Embryonic facial prominence (tissue), 1 donor: Measurements from ENCODE around the gene AXL.
A peak's percentile ranks its signal among the peaks of the same experiment; 100 is the strongest.
"Not testable (repeated sequence)": the region's sequence is repeated elsewhere in the genome, so short reads cannot be mapped to it uniquely, and the experiment has no call there.

Experiments
- DNase-seq: peaks from one replicate; pipeline ENCODE4 v3.0.0-alpha.2; 2016; ENCODE audit errors: extremely low spot score

Gene AXL

DNA sequence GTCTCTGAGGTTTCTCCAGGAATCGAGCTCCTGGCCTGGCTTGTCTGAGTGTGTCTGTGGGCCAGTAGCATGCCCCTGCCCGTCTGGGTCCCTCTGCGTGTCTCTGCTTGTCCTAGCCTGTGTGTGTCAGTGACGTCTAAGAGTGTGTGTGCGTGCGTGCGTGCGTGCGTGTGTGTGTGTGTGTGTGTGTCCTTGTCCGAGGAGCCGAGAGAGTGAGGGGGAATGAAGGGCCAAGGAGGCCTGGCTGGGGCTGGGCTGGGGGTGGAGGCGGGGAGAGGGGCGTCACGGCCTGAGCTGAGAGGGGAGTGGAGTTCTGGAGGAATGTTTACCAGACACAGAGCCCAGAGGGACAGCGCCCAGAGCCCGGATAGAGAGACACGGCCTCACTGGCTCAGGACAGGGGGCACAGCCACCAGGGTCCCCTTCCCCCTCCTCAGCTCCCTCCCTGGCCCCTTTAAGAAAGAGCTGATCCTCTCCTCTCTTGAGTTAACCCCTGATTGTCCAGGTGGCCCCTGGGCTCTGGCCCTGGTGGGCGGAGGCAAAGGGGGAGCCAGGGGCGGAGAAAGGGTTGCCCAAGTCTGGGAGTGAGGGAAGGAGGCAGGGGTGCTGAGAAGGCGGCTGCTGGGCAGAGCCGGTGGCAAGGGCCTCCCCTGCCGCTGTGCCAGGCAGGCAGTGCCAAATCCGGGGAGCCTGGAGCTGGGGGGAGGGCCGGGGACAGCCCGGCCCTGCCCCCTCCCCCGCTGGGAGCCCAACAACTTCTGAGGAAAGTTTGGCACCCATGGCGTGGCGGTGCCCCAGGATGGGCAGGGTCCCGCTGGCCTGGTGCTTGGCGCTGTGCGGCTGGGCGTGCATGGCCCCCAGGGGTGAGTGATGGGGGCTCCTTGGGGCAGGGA lies at the start of gene AXL:
Gene AXL, plus strand, starts transcription at position 609 of the 893 bp plus-strand sequence. Its CDS starts 170 bp downstream, at position 779.
- peak; percentile 55 for DNase-seq

DNA sequence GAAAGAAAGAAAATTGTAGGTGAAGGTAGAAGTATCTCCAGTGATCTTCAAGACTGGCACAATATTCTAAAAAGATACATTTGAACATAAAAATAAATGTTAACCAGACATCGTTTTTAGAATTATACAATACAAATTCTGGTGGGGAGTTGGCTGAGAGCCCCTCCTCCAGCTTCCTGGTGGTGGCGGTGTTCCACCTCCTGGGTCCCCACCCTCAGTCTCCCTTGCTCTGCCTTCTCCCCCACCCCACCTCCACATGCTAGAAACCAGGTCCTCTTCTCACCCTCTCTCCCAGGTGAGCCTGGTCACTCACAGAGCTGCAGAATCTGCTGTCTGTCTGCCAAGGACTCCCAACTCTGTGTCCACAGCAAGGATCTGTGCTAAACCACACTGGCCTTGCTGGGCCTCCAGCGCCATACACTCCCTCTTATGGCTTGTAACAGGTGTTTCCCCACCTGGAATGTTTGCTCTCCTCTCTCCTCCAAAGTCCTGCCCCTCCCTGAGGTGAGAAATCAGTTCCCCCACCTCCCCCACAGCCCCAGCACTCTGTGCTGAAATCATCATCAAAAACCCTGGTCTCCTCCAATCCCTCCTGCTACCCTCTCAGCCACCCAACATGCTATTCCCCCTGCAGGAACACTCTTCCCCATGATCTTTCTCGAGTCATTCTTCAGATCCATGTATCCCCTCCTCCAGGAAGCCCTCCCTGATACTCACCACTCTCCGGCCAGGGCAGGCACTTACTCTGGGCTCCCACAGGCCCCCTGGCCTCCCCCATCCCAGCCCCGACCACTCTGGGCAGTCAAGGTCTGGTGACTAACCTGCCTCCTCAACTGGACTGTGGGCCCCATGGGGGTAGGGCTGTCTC lies 46.5 kb upstream of the AXL start:
- no peak for DNase-seq

DNA sequence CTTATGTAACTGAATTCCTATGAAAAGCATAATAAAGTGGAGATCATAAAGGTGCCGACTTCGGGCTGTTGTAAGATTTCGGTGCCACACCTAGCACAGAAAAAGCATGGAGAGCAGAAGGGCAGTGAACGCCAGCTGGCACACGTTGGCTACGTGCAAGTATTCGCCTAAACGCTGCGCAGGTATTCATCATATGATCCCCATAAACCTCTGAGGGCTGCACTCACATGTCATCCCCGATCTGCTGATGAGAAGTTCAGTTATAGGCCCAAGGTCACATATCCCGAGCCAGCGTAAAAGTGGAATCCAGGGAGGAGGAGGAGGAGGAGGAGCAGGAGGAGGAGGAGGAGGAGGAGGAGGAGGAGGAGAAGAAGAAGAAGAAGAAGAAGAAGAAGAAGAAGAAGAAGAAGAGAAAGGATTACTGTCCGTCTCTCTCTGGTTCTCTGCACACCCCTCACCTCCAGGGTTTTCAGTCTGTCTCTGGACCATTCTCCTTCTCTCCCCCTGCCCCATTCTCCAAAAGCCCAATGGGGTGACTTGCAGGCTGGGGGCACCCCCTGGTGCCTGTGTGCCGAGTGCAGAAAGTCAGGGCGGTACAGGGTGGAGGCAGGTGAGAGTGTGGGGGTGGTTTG lies 44.6 kb upstream of the AXL start:
- DNase-seq, result no peak

DNA sequence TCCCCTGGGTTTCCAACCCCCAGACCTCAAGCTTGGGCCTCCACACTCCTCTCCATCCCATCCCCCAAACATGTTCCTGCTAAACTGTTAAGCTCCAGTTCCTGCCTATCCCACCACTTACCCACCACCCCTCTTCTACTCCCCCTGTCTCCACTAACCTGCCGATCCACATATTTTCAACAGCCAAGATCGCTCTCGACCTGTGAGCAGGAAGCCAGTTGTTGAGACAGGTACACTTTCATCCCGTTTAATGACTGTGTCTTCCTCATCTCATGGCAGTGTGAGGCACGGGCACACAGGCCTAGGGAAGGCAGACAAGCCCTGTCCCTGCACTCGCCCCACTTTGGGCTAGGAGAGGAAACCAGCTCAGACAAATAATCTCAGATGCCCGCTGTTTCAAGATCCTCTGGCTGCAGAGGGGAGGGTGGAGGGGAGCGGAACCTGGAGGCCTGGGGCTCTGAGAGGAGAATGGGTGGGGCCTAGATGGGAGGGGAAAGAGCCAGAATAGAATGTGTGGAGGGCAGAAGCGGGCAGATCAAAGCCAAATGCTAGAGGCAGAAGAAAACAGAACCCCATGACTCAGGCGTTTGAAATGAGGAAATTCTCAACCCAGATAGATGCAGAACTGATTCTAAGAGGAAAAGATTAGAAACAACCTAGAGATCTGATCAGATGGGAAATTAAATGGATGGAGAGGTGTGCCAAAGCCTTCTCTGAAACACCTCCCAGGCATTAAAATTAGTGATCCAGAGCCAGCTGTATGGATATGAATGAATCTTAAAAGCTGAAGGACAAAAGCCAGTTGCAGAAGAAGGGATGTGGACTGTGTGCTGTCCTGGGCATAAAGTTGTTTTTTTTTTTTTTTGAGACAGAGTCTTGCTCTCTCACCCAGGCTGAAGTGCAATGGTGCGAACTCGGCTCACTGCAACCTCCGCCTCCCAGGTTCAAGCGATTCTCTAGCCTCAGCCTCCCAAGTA lies 42.9 kb upstream of the AXL start:
- peak; percentile 49 for DNase-seq

DNA sequence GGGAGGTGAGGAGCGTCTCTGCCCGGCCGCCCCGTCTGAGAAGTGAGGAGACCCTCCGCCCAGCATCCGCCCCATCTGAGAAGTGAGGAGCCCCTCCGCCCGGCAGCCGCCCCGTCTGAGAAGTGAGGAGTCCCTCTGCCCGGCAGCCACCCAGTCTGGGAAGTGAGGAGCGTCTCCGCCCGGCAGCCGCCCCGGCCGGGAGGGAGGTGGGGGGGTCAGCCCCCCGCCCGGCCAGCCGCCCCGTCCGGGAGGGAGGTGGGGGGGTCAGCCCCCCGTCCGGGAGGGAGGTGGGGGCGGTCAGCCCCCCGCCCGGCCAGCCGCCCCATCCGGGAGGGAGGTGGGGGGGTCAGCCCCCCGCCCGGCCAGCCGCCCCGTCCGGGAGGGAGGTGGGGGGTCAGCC lies 38.9 kb upstream of the AXL start:
- DNase-seq, result not testable (repeated sequence)

DNA sequence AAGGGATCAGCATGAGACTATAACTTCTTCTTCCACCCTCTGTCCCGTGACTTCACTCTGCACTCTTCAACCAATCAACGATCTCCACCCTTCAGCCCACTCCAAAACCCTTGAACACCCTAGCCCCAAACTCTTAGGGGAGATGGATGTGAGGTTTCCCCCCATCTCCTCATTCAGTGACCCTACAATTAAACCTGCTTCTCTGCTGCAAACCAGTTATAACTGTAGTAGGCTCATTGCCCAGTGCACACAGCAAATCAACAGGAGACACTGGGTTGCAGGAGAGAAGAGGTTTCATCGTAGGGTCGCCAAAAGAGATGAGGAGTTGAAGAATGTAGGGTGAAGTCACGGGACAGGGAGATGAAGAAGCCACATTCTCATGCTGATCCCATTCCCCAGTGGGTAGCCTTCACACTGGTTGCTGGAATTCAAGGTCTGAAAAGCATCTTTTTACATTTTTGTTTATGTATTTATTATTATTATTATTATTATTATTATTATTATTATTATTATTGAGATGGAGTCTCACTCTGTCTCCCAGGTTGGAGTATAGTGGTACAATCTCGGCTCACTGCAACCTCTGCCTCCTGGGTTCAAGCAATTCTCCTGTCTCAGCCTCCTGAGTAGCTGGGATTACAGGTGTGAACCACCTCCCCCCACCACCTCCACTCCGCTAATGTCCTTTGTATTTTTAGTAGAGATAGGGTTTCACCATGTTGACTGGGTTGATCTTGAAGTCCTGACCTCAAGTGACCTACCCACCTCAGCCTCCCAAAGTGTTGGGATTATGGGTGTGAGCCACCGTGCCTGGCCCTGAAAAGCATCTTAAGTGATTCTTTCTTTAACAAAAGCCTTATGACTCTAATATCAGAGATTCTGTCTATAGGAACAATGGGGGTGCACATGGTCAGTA lies 31.8 kb upstream of the AXL start:
- DNase-seq, result no peak

DNA sequence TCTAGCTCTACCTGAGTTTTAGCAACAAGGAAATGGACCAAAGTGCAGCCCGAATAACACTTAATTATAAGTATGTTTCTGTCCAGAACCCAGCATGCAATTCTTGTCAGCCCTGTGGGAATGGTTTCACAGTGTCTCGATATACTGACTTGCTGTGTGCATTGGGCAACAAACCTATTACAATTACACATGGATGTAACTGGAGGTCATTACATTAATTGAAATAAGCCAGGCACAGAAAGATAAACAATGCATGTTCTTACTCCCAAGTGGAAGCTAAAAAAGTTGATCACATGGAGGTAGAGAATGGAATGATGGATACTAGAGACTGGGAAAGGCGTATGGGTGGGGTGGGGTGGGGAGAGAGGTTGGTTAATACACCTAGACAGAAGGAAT lies 31.1 kb upstream of the AXL start:
- no peak for DNase-seq

DNA sequence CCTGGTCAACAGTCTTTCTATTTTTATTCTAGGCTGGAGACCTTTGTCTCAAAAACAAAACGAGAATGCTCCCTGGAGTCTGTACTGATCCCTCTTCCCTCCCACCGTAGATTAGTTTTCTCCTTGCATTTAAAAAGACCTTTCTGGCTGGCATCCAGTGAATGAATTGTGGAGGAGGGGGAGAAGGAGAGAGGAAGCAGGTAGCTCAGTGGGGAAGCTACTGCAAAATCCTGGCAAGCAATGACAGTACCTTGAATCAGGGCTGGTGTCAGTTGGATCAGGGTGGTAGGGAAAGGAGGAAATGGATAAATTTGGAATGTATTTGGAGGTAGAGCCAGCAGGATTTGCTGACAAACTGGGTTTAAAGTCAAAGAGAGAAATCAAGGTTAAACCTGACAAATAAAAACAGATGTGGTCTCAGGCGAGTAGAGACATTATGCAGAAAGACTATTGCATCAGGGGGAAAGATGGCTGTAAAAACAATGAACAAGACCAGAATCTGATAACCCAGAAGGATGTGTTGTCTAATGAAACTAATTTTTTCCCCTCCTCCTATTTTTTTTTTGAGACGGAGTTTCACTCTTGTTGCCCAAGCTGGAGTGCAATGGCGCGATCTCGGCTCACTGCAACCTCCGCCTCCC lies 29.5 kb upstream of the AXL start:
- no peak for DNase-seq

DNA sequence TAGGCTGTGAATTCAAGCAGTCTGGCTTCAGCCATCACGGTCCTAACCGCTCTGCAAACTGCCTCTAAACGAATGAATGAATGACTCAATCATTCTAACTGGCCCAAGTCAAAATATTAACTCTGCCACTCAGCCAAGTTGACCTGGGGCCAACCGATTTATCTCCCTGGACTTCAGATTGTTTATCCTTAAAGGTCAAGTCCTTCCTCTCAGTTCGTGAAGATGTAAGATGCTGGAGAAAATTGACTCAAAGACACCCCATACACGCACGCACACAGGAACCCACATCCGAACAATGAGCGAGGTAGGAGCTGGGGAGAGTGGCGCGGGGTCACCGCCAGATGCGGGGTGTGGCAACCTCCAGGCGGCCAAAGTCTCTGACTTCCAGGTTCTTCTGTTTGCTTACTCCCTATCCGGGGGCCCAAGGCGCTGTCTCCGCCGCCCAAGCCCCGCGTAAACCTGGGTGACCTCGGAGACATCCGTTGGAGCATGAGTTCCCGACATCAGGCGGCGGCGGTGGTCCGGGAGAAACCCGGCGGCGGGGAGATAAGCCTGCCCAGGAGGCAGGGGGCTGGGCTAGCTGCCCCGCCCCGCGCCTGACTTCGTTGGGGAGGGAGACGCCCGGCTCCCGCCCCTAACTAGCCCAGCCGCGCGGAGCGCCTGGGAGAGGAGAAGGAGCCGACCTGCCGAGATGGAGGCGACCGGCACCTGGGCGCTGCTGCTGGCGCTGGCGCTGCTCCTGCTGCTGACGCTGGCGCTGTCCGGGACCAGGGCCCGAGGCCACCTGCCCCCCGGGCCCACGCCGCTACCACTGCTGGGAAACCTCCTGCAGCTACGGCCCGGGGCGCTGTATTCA lies 26.2 kb upstream of the AXL start, which contains the start of gene CYP2S1:
Gene CYP2S1, plus strand, starts transcription at position 646 of the 856 bp plus-strand sequence. Its CDS starts 46 bp downstream, at position 692.
- no peak for DNase-seq

DNA sequence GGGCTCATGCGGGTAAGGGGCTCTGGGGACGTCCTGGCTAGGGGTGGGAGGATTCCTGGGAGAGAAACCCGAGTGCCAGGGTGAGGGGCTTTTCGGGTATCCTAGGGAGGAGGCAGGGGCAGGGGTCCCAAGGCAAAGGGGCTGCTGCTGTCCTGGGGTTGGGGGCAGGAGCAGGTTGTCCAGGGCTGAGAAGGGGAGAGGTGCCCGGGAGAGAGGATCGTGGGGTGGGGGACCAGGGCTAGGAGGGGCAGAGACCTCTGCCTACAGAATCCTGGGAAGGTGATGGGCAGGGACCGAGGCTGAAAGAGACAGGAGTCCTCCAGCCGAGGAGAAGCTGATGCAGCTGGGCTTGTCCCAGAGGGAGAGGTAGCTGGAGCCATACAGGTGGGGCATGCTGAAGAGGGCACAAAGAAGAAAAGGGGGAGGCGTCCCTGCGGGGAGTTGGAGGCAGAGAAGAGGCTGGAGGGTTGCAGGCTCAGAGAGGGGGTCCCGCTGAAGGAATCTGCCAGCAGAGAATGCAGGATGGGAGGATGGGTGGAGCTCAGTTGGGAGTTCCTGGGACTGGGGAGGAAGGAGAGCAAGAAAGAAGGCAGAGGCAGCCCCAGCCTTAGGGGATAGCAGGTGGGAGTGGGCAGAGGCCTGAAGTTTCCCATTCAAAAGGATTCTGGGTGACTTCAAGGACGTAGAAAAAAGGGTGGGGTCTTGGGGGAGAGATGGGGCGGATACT lies 25.4 kb upstream of the AXL start:
- DNase-seq, result no peak

DNA sequence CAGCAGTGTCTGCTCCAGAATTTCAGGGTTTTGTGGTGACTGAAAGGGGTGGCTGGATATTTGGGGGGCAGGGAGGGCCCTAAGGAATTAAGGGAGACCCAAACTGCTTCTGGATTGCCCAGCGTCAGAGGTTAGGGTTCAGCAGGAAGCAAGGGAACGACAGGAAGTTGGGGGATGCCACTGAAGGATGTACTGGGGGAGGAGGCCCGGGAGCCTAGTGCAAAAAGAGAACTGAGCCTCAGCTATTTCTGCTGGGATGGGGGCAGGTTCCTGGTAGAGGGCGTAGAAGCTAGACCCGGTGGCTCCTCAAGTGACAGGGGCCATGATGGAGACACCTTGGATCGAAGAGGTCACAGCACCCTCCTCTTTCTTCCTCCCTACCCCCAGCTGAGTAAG lies 24.9 kb upstream of the AXL start:
- DNase-seq, result no peak

DNA sequence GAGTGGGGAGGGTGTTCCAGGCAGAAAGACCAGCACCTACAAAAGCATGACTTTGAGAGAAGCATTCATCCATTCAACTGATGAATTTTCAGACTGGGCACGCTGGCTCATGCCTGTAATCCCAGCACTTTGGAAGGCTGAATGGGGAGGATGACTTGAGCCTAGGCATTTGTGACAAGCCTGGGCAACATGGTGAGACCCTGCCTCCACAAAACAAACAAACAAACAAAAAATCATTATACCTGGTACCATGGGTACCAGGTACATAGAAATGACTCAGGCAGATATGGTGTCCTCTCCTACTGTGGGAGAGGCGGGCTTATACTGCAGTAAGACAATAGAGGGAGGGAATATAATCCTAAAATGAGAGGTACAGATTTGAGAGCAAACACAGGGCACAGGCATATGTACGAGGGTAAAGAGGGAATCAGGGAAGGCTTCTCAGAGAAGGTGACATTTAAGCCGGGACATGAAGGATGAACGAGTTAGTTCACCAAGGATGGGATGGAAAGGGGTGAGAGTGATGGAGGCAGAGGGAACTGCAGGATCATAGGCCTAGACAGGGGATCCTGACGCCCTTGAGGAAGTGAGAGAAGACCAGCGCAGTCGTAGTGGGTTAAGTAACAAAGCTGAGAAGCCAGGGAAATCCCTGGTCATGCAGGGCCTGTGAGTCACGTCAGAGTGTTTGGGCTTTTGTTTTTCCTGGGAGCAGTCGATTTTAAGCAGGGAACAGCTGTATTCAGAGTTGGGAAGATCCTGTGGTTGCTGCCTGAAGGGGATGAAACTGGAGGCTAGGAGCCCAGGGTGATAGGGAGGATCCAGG lies 23.1 kb upstream of the AXL start:
- DNase-seq, result no peak

DNA sequence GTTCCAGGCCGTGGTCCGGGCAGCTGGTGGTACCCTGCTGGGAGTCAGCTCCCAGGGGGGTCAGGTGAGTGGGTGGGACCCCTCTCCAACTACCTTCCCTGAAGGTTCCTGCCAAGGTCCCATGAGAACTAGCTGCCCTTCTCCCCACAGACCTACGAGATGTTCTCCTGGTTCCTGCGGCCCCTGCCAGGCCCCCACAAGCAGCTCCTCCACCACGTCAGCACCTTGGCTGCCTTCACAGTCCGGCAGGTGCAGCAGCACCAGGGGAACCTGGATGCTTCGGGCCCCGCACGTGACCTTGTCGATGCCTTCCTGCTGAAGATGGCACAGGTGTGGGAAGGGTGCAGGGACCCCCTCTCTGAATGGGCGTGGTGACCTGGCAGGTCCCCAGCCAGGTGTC lies 20.5 kb upstream of the AXL start:
- no peak for DNase-seq

DNA sequence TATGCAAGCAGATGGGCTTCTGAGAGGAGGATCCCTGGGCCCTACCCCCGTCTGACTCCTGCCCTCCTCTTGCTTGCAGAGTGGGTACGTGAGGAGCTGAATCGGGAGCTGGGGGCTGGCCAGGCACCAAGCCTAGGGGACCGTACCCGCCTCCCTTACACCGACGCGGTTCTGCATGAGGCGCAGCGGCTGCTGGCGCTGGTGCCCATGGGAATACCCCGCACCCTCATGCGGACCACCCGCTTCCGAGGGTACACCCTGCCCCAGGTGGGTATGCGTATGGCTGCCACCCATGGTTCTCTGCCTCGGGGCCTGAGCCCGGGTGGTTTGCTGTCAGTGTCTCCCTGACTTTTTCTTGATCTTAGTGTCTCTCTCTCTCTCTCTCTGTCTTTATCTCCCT lies 15.7 kb upstream of the AXL start:
- DNase-seq, result no peak

DNA sequence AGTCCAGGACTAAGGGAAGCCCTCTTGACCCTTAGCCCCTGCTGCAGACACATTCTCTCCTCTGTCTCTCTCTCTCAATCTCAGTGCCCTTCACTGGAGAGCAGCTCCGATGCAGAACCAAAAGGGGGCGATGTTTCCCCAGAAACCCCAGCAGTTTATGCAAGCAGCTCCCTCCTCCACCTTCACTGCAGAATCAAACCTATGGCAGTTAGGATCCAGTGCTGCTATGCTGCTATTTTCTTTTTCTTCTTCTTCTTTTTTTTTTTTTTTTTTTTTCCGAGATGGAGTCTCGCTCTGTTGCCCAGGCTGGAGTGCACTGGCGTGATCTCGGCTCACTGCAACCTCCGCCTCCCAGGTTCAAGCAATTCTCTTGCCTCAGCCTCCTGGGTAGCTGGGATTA lies 14.7 kb upstream of the AXL start:
- DNase-seq, result peak; percentile 63

DNA sequence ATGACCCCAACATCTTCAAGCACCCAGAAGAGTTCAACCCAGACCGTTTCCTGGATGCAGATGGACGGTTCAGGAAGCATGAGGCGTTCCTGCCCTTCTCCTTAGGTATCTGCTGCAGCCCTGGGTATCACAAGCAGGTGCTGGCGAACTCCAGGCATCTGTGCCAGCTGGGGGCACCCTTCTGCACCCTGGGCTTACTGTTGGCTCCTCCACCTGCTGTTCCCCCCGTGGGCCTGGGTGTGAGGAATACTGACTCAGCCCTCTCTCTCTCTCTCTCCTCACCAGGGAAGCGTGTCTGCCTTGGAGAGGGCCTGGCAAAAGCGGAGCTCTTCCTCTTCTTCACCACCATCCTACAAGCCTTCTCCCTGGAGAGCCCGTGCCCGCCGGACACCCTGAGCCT lies 13.0 kb upstream of the AXL start:
- no peak for DNase-seq

DNA sequence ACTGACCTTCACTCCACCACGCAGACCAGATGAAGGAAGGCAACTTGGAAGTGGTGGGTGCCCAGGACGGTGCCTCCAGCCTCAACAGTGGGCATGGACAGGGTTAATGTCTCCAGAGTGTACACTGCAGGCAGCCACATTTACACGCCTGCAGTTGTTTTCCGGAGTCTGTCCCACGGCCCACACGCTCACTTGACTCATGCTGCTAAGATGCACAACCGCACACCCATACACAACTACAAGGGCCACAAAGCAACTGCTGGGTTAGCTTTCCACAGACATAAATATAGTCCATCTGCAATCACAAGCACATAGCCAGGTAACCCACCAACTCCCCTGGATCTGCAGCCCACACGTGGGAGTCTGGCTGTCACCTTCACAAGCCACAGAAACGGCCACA lies 12.6 kb upstream of the AXL start:
- no peak for DNase-seq
